ENCODE data around the gene INTS6.

INTS6 gene

GRCh38 chr13:51494156-51494555 lies 41.3 kb upstream of the INTS6 start:
- no peak for TF ChIP-seq YY1 (IDR thresholded peaks at IDR 0.05; ENCODE audit: insufficient read depth, insufficient read length)
- TF ChIP-seq SUZ12 (IDR thresholded peaks at IDR 0.05; ENCODE audit: extremely low read depth, insufficient read depth, insufficient read length) = no peak
- TF ChIP-seq ZNF274 (IDR thresholded peaks at IDR 0.05; ENCODE audit: low read depth, low read length) = no peak
- no peaks in the 10 kb centered on the region for H3K9me3 ChIP-seq (ENCODE audit: insufficient read depth, low read length)
- H3K4me1 ChIP-seq (ENCODE audit: insufficient read depth, insufficient read length) = no peaks in the 10 kb centered on the region
- DNase-seq (ENCODE audit: low read depth, low spot score) = no peak
- H3K9ac ChIP-seq (ENCODE audit: insufficient read length, low read depth) = no peak overlapping the region
- no peak overlapping the region for H3K4me3 ChIP-seq (ENCODE audit: insufficient read length, low read depth)
- no peaks in the 10 kb centered on the region for H3K36me3 ChIP-seq (ENCODE audit: insufficient read depth, insufficient read length, low read length)
- H3K27me3 ChIP-seq (ENCODE audit: insufficient read depth, insufficient read length) = no peaks in the 10 kb centered on the region

- Histone ChIP-seq H3K4me1 (ENCODE audit: insufficient read depth, insufficient read length) (no peaks in the 10 kb centered on the region), H3K27me3 (ENCODE audit: insufficient read depth, insufficient read length) (no peaks in the 10 kb centered on the region), H3K9me3 (ENCODE audit: insufficient read depth, low read length) (no peaks in the 10 kb centered on the region), H3K4me3 (ENCODE audit: insufficient read length, low read depth) (no peak overlapping the region), H3K36me3 (ENCODE audit: insufficient read depth, insufficient read length, low read length) (no peaks in the 10 kb centered on the region), H3K9ac (ENCODE audit: insufficient read length, low read depth) (no peak overlapping the region)
- no peak for DNase-seq (ENCODE audit: low read depth, low spot score)
- no peak for TF ChIP-seq ZNF274 (IDR thresholded peaks at IDR 0.05; ENCODE audit: low read depth, low read length)
These were observed 35.4 kb upstream of the INTS6 start for GRCh38 chr13:51488212-51488611.

DNA sequence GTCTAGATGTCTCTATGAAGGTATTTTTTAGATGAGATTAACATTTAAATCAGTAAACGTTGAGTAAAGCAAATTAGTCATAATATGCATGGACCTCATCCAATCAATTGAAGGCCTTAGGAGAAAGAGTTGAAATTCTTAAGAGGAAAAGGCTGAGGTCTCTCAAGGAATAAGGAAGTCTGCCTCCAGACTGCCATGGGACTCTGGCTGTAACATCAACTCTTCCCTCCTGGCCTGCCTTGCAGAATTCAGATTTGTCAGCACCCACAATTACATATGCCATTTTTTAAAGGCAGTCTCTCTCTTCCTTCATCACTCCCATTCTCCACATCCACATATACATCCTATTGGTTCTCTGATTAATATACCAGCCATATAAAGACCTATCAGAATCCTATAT lies 28.8 kb upstream of the INTS6 start:
- TF ChIP-seq ZNF274 (IDR thresholded peaks at IDR 0.05; ENCODE audit: low read depth, low read length) (no peak), YY1 (IDR thresholded peaks at IDR 0.05; ENCODE audit: insufficient read depth, insufficient read length) (no peak), SUZ12 (IDR thresholded peaks at IDR 0.05; ENCODE audit: extremely low read depth, insufficient read depth, insufficient read length) (no peak)
- Histone ChIP-seq H3K36me3 (ENCODE audit: insufficient read depth, insufficient read length, low read length) (no peaks in the 10 kb centered on the region), H3K27me3 (ENCODE audit: insufficient read depth, insufficient read length) (no peaks in the 10 kb centered on the region), H3K9me3 (ENCODE audit: insufficient read depth, low read length) (no peaks in the 10 kb centered on the region), H3K4me3 (ENCODE audit: insufficient read length, low read depth) (no peak overlapping the region), H3K9ac (ENCODE audit: insufficient read length, low read depth) (no peak overlapping the region), H3K4me1 (ENCODE audit: insufficient read depth, insufficient read length) (no peaks in the 10 kb centered on the region)
- DNase-seq (ENCODE audit: low read depth, low spot score) = no peak

DNA sequence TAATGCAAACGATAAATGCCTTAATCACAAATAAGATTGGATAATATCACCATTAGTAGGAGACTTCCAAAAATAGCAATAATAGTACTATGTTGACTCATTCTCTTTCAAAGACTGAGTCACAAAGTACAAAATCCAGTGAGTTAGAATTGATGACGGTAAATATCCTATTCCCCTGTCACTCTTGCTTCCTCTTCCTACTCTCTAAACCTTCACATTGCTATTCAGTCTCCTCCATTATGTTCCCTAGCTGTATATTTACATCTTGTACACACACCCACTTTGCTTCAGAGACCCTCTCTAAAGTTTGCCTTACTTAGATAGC lies 26.3 kb upstream of the INTS6 start:
- H3K9me3 ChIP-seq (ENCODE audit: insufficient read depth, low read length) = no peaks in the 10 kb centered on the region
- no peak for DNase-seq (ENCODE audit: low read depth, low spot score)
- no peaks in the 10 kb centered on the region for H3K27me3 ChIP-seq (ENCODE audit: insufficient read depth, insufficient read length)
- no peaks in the 10 kb centered on the region for H3K4me1 ChIP-seq (ENCODE audit: insufficient read depth, insufficient read length)
- no peak overlapping the region for H3K4me3 ChIP-seq (ENCODE audit: insufficient read length, low read depth)
- TF ChIP-seq SUZ12 (IDR thresholded peaks at IDR 0.05; ENCODE audit: extremely low read depth, insufficient read depth, insufficient read length) (no peak), YY1 (IDR thresholded peaks at IDR 0.05; ENCODE audit: insufficient read depth, insufficient read length) (no peak), ZNF274 (IDR thresholded peaks at IDR 0.05; ENCODE audit: low read depth, low read length) (no peak)
- H3K36me3 ChIP-seq (ENCODE audit: insufficient read depth, insufficient read length, low read length) = no peaks in the 10 kb centered on the region
- no peak overlapping the region for H3K9ac ChIP-seq (ENCODE audit: insufficient read length, low read depth)

GRCh38 chr13:51478418-51479198 lies 25.8 kb upstream of the INTS6 start:
- TF ChIP-seq ZNF274 (IDR thresholded peaks at IDR 0.05; ENCODE audit: low read depth, low read length) (no peak), YY1 (IDR thresholded peaks at IDR 0.05; ENCODE audit: insufficient read depth, insufficient read length) (no peak), SUZ12 (IDR thresholded peaks at IDR 0.05; ENCODE audit: extremely low read depth, insufficient read depth, insufficient read length) (no peak)
- H3K36me3 ChIP-seq (ENCODE audit: insufficient read depth, insufficient read length, low read length) = no peaks in the 10 kb centered on the region
- DNase-seq (ENCODE audit: low read depth, low spot score) = no peak

DNA sequence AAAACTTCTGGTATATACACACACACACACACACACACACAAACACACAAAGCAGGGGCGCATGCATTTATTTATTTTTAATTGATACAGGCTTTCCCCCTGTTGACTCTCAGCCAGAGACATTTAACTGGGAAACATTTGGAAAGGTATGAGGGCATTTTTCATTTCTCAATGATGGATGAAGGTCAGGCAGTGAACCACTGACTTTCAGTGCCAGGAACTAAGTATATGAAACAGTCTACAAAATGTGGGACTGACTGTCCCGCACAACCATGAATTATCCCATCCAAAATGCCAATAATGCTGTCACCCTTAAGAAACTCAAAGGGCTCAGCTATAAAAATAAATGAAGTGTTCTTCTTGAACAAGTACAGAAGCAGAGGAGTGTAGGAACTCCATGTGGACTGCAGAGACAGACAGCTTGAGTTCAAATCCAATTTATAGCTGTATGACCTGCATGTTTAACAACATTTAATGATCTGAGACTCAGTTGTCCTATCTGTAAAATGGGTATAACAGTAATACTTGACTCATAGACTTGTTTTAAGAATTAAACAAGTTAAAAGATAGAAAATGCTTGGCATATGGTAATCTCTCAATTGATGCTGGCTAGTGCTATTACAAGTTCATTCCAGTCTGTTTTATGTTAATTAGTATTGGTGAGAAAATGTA lies 25.0 kb upstream of the INTS6 start:
- Histone ChIP-seq H3K9me3 (ENCODE audit: insufficient read depth, low read length) (no peaks in the 10 kb centered on the region), H3K4me3 (ENCODE audit: insufficient read length, low read depth) (no peak overlapping the region), H3K36me3 (ENCODE audit: insufficient read depth, insufficient read length, low read length) (no peaks in the 10 kb centered on the region), H3K27me3 (ENCODE audit: insufficient read depth, insufficient read length) (no peaks in the 10 kb centered on the region), H3K9ac (ENCODE audit: insufficient read length, low read depth) (no peak overlapping the region), H3K4me1 (ENCODE audit: insufficient read depth, insufficient read length) (no peaks in the 10 kb centered on the region)
- DNase-seq (ENCODE audit: low read depth, low spot score) = no peak
- TF ChIP-seq YY1 (IDR thresholded peaks at IDR 0.05; ENCODE audit: insufficient read depth, insufficient read length) = no peak

More at GRCh38 chr13:51478418-51479198, 25.8 kb upstream of the INTS6 start:
- Histone ChIP-seq H3K4me3 (ENCODE audit: insufficient read length, low read depth) (no peak overlapping the region), H3K4me1 (ENCODE audit: insufficient read depth, insufficient read length) (no peaks in the 10 kb centered on the region), H3K9ac (ENCODE audit: insufficient read length, low read depth) (no peak overlapping the region), H3K9me3 (ENCODE audit: insufficient read depth, low read length) (no peaks in the 10 kb centered on the region), H3K27me3 (ENCODE audit: insufficient read depth, insufficient read length) (no peaks in the 10 kb centered on the region)

DNA sequence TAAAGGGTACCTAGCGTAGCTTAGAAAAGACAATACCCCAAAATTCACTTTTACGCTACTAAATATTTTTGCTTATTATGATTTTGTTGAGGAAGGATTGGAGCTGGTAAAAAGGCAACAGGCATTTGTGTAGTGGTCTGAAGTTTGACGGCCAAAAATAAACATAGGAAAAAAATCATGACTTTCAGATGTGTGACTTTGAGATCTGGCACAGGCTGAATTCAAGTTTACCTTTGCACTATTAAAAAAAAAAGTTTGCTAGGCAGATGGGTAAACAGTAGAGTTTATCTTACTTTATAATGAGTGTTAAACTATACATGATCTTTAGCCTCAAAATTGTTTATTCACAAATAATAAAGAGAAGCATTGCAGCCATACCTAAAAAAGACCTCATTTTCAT lies 24.3 kb upstream of the INTS6 start:
- Histone ChIP-seq H3K9me3 (ENCODE audit: insufficient read depth, low read length) (no peaks in the 10 kb centered on the region), H3K4me3 (ENCODE audit: insufficient read length, low read depth) (no peak overlapping the region)
- DNase-seq (ENCODE audit: low read depth, low spot score) = no peak

More for the DNA sequence above, 24.3 kb upstream of the INTS6 start:
- Histone ChIP-seq H3K36me3 (ENCODE audit: insufficient read depth, insufficient read length, low read length) (no peaks in the 10 kb centered on the region), H3K27me3 (ENCODE audit: insufficient read depth, insufficient read length) (no peaks in the 10 kb centered on the region), H3K9ac (ENCODE audit: insufficient read length, low read depth) (no peak overlapping the region), H3K4me1 (ENCODE audit: insufficient read depth, insufficient read length) (no peaks in the 10 kb centered on the region)
- TF ChIP-seq SUZ12 (IDR thresholded peaks at IDR 0.05; ENCODE audit: extremely low read depth, insufficient read depth, insufficient read length) = no peak
- no peak for TF ChIP-seq YY1 (IDR thresholded peaks at IDR 0.05; ENCODE audit: insufficient read depth, insufficient read length)
- TF ChIP-seq ZNF274 (IDR thresholded peaks at IDR 0.05; ENCODE audit: low read depth, low read length) = no peak
